ENCODE measurements around the gene GOLGA6A. TPM values are rescaled to one million over a fixed set of nuclear protein-coding genes. Genes with fewer than 3 reads are reported as not detected.
A peak's percentile ranks its signal among the peaks of the same experiment; 100 is the strongest.
"Not testable (repeated sequence)": the region's sequence is repeated elsewhere in the genome, so short reads cannot be mapped to it uniquely, and the experiment has no call there.

The GOLGA6A gene
- total RNA-seq, 1 experiment from 2014 or later, result 1.0 TPM

GRCh38 chr15:74120426-74120825 is 38.1 kb upstream of the GOLGA6A start:
- no peak for DNase-seq (ENCODE audit: low read depth)
- in situ Hi-C loops (cut with HindIII; ENCODE audit: low pct_unique_long_range_greater_than_20kb, low sequenced_read_pairs), result no loop called here

- in situ Hi-C loops (cut with HindIII; ENCODE audit: low pct_unique_long_range_greater_than_20kb, low sequenced_read_pairs), result no loop called here
- DNase-seq (ENCODE audit: low read depth), result no peak
These were observed 27.4 kb upstream of the GOLGA6A start for GRCh38 chr15:74109713-74110112.

GRCh38 chr15:74108611-74109010 is 26.3 kb upstream of the GOLGA6A start:
- in situ Hi-C loops (cut with HindIII; ENCODE audit: low pct_unique_long_range_greater_than_20kb, low sequenced_read_pairs); DNase-seq (ENCODE audit: low read depth): not testable (repeated sequence)

- in situ Hi-C loops (cut with HindIII; ENCODE audit: low pct_unique_long_range_greater_than_20kb, low sequenced_read_pairs), result no loop called here
- no peak for DNase-seq (ENCODE audit: low read depth)
These were observed 25.8 kb upstream of the GOLGA6A start for GRCh38 chr15:74108111-74108510.

- in situ Hi-C loops (cut with HindIII; ENCODE audit: low pct_unique_long_range_greater_than_20kb, low sequenced_read_pairs), result not testable (repeated sequence)
These were observed 17.8 kb upstream of the GOLGA6A start for GRCh38 chr15:74099963-74100733.

GRCh38 chr15:74096753-74097474 is 14.6 kb upstream of the GOLGA6A start:
- in situ Hi-C loops (cut with HindIII; ENCODE audit: low pct_unique_long_range_greater_than_20kb, low sequenced_read_pairs); DNase-seq (ENCODE audit: low read depth): not testable (repeated sequence)

More at GRCh38 chr15:74099963-74100733, 17.8 kb upstream of the GOLGA6A start:
- peak; percentile 91 for DNase-seq (ENCODE audit: low read depth)

GRCh38 chr15:74095610-74096009 is 13.3 kb upstream of the GOLGA6A start:
- in situ Hi-C loops (cut with HindIII; ENCODE audit: low pct_unique_long_range_greater_than_20kb, low sequenced_read_pairs), result not testable (repeated sequence)

GRCh38 chr15:74094567-74094966 is 12.2 kb upstream of the GOLGA6A start:
- in situ Hi-C loops (cut with HindIII; ENCODE audit: low pct_unique_long_range_greater_than_20kb, low sequenced_read_pairs); DNase-seq (ENCODE audit: low read depth): not testable (repeated sequence)

More at GRCh38 chr15:74095610-74096009, 13.3 kb upstream of the GOLGA6A start:
- not testable (repeated sequence) for DNase-seq (ENCODE audit: low read depth)

GRCh38 chr15:74075781-74076180 is 6.6 kb downstream of the GOLGA6A start:
- DNase-seq (ENCODE audit: low read depth); in situ Hi-C loops (cut with HindIII; ENCODE audit: low pct_unique_long_range_greater_than_20kb, low sequenced_read_pairs): not testable (repeated sequence)

- in situ Hi-C loops (cut with HindIII; ENCODE audit: low pct_unique_long_range_greater_than_20kb, low sequenced_read_pairs), result not testable (repeated sequence)
These were observed 9.6 kb downstream of the GOLGA6A start for GRCh38 chr15:74072614-74073337.

GRCh38 chr15:74072132-74072531 is 10.2 kb downstream of the GOLGA6A start:
- DNase-seq (ENCODE audit: low read depth); in situ Hi-C loops (cut with HindIII; ENCODE audit: low pct_unique_long_range_greater_than_20kb, low sequenced_read_pairs): not testable (repeated sequence)

More at GRCh38 chr15:74072614-74073337, 9.6 kb downstream of the GOLGA6A start:
- DNase-seq (ENCODE audit: low read depth), result not testable (repeated sequence)

GRCh38 chr15:74071645-74072044 is 10.7 kb downstream of the GOLGA6A start:
- in situ Hi-C loops (cut with HindIII; ENCODE audit: low pct_unique_long_range_greater_than_20kb, low sequenced_read_pairs); DNase-seq (ENCODE audit: low read depth): not testable (repeated sequence)

GRCh38 chr15:74065684-74066411 is 16.5 kb downstream of the GOLGA6A start:
- in situ Hi-C loops (cut with HindIII; ENCODE audit: low pct_unique_long_range_greater_than_20kb, low sequenced_read_pairs), result not testable (repeated sequence)

GRCh38 chr15:74064822-74065221 is 17.5 kb downstream of the GOLGA6A start:
- DNase-seq (ENCODE audit: low read depth); in situ Hi-C loops (cut with HindIII; ENCODE audit: low pct_unique_long_range_greater_than_20kb, low sequenced_read_pairs): not testable (repeated sequence)

More at GRCh38 chr15:74065684-74066411, 16.5 kb downstream of the GOLGA6A start:
- DNase-seq (ENCODE audit: low read depth), result not testable (repeated sequence)

GRCh38 chr15:74064183-74064582 is 18.2 kb downstream of the GOLGA6A start:
- in situ Hi-C loops (cut with HindIII; ENCODE audit: low pct_unique_long_range_greater_than_20kb, low sequenced_read_pairs); DNase-seq (ENCODE audit: low read depth): not testable (repeated sequence)

GRCh38 chr15:74063425-74064146 is 18.8 kb downstream of the GOLGA6A start:
- in situ Hi-C loops (cut with HindIII; ENCODE audit: low pct_unique_long_range_greater_than_20kb, low sequenced_read_pairs); DNase-seq (ENCODE audit: low read depth): not testable (repeated sequence)

- no peak for DNase-seq (ENCODE audit: low read depth)
- in situ Hi-C loops (cut with HindIII; ENCODE audit: low pct_unique_long_range_greater_than_20kb, low sequenced_read_pairs), result no loop called here
These were observed 19.7 kb downstream of the GOLGA6A start for GRCh38 chr15:74062671-74063070.

Measured in Caki2 (cell line).